LNCAP (cell line): ENCODE results near the gene VWCE.

Experiments used
- CTCF ChIP-seq: fragments of 450-650 bp; IDR thresholded peaks from 2 replicates; pipeline ENCODE4 v1.5.1; 2017; ENCODE audit warnings: mild to moderate bottlenecking

The VWCE gene

GRCh38 chr11:61290905-61291690 is 4.0 kb downstream of the VWCE start:
- no peak; the same call in 1 of the 2 replicates for TF ChIP-seq CTCF

GRCh38 chr11:61287338-61287977 is 7.7 kb downstream of the VWCE start:
- TF ChIP-seq CTCF = no peak

- no peak for TF ChIP-seq CTCF
Observed at GRCh38 chr11:61283613-61284012, 11.5 kb downstream of the VWCE start.

GRCh38 chr11:61281581-61282250 is 13.4 kb downstream of the VWCE start:
- TF ChIP-seq CTCF = no peak

GRCh38 chr11:61280883-61281580 is 14.1 kb downstream of the VWCE start:
- TF ChIP-seq CTCF = no peak

- no peak for TF ChIP-seq CTCF
Observed at GRCh38 chr11:61279934-61280659, 15.0 kb downstream of the VWCE start.

- TF ChIP-seq CTCF = no peak
Observed at GRCh38 chr11:61278001-61278470, 17.1 kb downstream of the VWCE start.
